ENCODE data around the gene RIMKLA.

GRCh38 chr1:42370876-42371549 is 9.6 kb upstream of the RIMKLA start:
- TF ChIP-seq POLR2A (IDR thresholded peaks at IDR 0.05; ENCODE audit: extremely low read depth, insufficient read length) (no peak), MAX (IDR thresholded peaks at IDR 0.05; ENCODE audit: low read depth, low read length) (no peak)
- TF ChIP-seq, protein P1, sequence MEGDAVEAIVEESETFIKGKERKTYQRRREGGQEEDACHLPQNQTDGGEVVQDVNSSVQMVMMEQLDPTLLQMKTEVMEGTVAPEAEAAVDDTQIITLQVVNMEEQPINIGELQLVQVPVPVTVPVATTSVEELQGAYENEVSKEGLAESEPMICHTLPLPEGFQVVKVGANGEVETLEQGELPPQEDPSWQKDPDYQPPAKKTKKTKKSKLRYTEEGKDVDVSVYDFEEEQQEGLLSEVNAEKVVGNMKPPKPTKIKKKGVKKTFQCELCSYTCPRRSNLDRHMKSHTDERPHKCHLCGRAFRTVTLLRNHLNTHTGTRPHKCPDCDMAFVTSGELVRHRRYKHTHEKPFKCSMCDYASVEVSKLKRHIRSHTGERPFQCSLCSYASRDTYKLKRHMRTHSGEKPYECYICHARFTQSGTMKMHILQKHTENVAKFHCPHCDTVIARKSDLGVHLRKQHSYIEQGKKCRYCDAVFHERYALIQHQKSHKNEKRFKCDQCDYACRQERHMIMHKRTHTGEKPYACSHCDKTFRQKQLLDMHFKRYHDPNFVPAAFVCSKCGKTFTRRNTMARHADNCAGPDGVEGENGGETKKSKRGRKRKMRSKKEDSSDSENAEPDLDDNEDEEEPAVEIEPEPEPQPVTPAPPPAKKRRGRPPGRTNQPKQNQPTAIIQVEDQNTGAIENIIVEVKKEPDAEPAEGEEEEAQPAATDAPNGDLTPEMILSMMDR (IDR thresholded peaks at IDR 0.05; ENCODE audit: low read depth, low read length) = no peak
